ENCODE data around the gene PPM1G.

DNA sequence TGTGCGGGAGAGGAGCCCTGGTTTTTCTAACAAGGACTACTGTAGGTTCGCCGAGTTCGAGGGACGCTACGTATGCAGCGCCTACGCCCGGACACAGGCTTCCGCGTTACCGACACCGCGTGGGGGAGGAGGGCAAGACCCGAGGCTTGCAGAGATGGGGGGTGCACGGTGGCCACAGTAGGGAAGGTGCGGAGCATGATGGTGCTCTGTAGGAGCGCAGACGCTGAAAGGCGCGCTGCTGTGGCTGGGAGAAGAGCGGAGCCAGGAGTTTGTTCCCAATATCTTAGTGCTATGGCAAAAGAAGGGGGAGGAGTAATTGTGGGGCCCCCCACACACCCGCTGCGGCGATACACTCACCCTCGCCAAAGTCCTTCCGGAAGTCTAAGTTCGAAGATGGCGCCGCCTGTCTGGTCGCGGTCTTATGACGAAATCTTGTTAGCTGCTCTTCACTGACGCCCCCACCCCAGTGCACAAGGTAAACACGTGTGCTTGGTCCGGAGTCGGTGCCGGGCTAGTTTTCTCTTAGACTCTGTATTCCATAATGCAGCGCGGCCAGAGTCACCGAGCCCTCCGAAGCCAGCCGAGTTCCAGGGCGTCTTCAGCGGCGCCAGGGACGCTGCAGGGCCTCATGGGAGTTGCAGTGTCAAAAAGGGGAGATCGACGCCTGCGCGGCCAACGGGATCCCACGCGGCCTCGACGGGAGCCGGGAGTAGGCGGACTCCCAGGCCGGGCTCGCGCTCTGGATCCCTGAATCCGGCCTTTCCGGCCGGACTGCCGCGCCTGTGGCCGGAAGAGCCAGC, 52.8 kb downstream of the PPM1G start, which contains the start of gene GTF3C2:
- TF ChIP-seq GATA3 (IDR thresholded peaks at IDR 0.05; ENCODE audit: low read depth, low read length) (no peak), GATA2 (IDR thresholded peaks at IDR 0.05; ENCODE audit: low read depth, low read length) (no peak; the same call in 1 of the 2 replicates)

Measured in SH-SY5Y (cell line).